Body of pancreas (tissue), 4 donors: ENCODE results near the gene HPS5.

Experiments used
- CTCF ChIP-seq, 7 experiments: fragments of 450-650 bp in 4 of 7; fragments of 200-600 bp in 3 of 7; sonication (generic) in 3 of 7; IDR thresholded peaks; one replicate each; pipeline ENCODE4 v1.5.1; 2016 to 2019; ENCODE audit warnings: antibody characterized with exemption in 7 of 7
- POLR2A ChIP-seq, 3 donors: fragments of 450-650 bp; IDR thresholded peaks; one replicate each; pipeline ENCODE4 v1.6.1; 2016; ENCODE audit warnings: antibody characterized with exemption in 3 of 3, mild to moderate bottlenecking in 2 of 3

GRCh38 chr11:18312663-18313420 lies 9.1 kb downstream of the HPS5 start:
- no peak for TF ChIP-seq CTCF (IDR thresholded peaks at IDR 0.05)
- TF ChIP-seq POLR2A (IDR thresholded peaks at IDR 0.05) = no peak
